ENCODE results near the gene DKC1. TPM values are rescaled to one million over a fixed set of nuclear protein-coding genes. Genes with fewer than 3 reads are reported as not detected.

The DKC1 gene
- total RNA-seq, 2 experiments from 2014 or later: 51.7 to 58.6 TPM

GRCh38 chrX:154802947-154803346 lies 40.3 kb downstream of the DKC1 start:
- H3K36me3 Mint-ChIP-seq (ENCODE audit: low read depth): no peaks in the 10 kb centered on the region
- intact Hi-C loops (cut with DNase I, micrococcal nuclease): loop anchor here in 1 of 2 experiments (5.0 kb wide), 1 partner anchor 269 kb away; the partner anchor contains the start of genes BRCC3, CMC4 and MTCP1
- peak overlapping the region; percentile 87 for H3K4me3 Mint-ChIP-seq
- DNase-seq (no peak), ATAC-seq (ENCODE audit: poor library complexity) (no peak)
- Histone ChIP-seq H3K36me3 (ENCODE audit: insufficient read depth, low read length) (no peaks in the 10 kb centered on the region), H3K27me3 (ENCODE audit: control insufficient read depth in 1 of 2, insufficient read depth in 2 of 2, low read length in 2 of 2) (no peaks in the 10 kb centered on the region), H3K27ac (ENCODE audit: low read depth in 1 of 2, low read length in 2 of 2) (no peak overlapping the region), H3K4me3 (ENCODE audit: low read length) (no peak overlapping the region), H3K4me1 (ENCODE audit: insufficient read depth, low read length) (peaks cover 43% of the 10 kb centered on the region), H3K9me3 (ENCODE audit: control insufficient read depth in 1 of 2, insufficient read depth in 1 of 2, low read length in 2 of 2) (no peaks in the 10 kb centered on the region)
- peaks cover 64% of the 10 kb centered on the region for H3K4me1 Mint-ChIP-seq (ENCODE audit: low read depth)
- ChIA-PET CTCF (no interaction called here), POLR2A (interaction anchor here (0.9 kb wide), 1 partner anchor 40 kb away, joined by 4 read pairs; the partner anchor contains the start of gene DKC1)
- no peaks in the 10 kb centered on the region for H3K9me3 Mint-ChIP-seq
- TF ChIP-seq, protein P1, sequence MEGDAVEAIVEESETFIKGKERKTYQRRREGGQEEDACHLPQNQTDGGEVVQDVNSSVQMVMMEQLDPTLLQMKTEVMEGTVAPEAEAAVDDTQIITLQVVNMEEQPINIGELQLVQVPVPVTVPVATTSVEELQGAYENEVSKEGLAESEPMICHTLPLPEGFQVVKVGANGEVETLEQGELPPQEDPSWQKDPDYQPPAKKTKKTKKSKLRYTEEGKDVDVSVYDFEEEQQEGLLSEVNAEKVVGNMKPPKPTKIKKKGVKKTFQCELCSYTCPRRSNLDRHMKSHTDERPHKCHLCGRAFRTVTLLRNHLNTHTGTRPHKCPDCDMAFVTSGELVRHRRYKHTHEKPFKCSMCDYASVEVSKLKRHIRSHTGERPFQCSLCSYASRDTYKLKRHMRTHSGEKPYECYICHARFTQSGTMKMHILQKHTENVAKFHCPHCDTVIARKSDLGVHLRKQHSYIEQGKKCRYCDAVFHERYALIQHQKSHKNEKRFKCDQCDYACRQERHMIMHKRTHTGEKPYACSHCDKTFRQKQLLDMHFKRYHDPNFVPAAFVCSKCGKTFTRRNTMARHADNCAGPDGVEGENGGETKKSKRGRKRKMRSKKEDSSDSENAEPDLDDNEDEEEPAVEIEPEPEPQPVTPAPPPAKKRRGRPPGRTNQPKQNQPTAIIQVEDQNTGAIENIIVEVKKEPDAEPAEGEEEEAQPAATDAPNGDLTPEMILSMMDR (IDR thresholded peaks at IDR 0.05): no peak
- peak overlapping the region; percentile 40 for H3K27ac Mint-ChIP-seq
- no peaks in the 10 kb centered on the region for H3K27me3 Mint-ChIP-seq

- ChIA-PET POLR2A (interaction anchor here (1.2 to 1.8 kb wide), 2 partner anchors 42 to 53 kb away, joined by 4 to 17 read pairs; partner anchors contain the start of genes DKC1 and GAB3), CTCF (interaction anchor here (1.4 kb wide), 1 partner anchor 28 kb away, joined by 3 read pairs; no protein-coding TSS in a partner anchor)
- Histone ChIP-seq H3K27ac (ENCODE audit: low read depth in 1 of 2, low read length in 2 of 2) (no peak overlapping the region), H3K4me1 (ENCODE audit: insufficient read depth, low read length) (peaks cover 43% of the 10 kb centered on the region), H3K27me3 (ENCODE audit: control insufficient read depth in 1 of 2, insufficient read depth in 2 of 2, low read length in 2 of 2) (no peaks in the 10 kb centered on the region), H3K36me3 (ENCODE audit: insufficient read depth, low read length) (no peaks in the 10 kb centered on the region), H3K4me3 (ENCODE audit: low read length) (peak overlapping the region; percentile 80), H3K9me3 (ENCODE audit: control insufficient read depth in 1 of 2, insufficient read depth in 1 of 2, low read length in 2 of 2) (no peaks in the 10 kb centered on the region)
- no peak for ATAC-seq (ENCODE audit: poor library complexity)
- Mint-ChIP-seq H3K36me3 (ENCODE audit: low read depth) (no peaks in the 10 kb centered on the region), H3K9me3 (no peaks in the 10 kb centered on the region), H3K4me3 (peak overlapping the region; percentile 87), H3K27me3 (no peaks in the 10 kb centered on the region), H3K4me1 (ENCODE audit: low read depth) (peaks cover 52% of the 10 kb centered on the region), H3K27ac (peak overlapping the region; percentile 40)
- intact Hi-C loops (cut with DNase I, micrococcal nuclease): loop anchor here in 1 of 2 experiments (2.0 to 5.0 kb wide), 2 partner anchors 42 to 268 kb away; partner anchors contain the start of genes BRCC3, CMC4, DKC1 and MTCP1
- no peak for DNase-seq
- TF ChIP-seq, protein P1 (IDR thresholded peaks at IDR 0.05): no peak
Measured at GRCh38 chrX:154804261-154804956, 41.7 kb downstream of the DKC1 start.

GRCh38 chrX:154804957-154805695 lies 42.5 kb downstream of the DKC1 start, which contains the start of gene MPP1:
MPP1 (minus strand) TSS chrX:154805485; CDS start chrX:154805373, 112 bp downstream.
- Mint-ChIP-seq H3K4me1 (ENCODE audit: low read depth) (peaks cover 45% of the 10 kb centered on the region), H3K36me3 (ENCODE audit: low read depth) (no peaks in the 10 kb centered on the region), H3K27me3 (no peaks in the 10 kb centered on the region), H3K9me3 (no peaks in the 10 kb centered on the region), H3K27ac (peak within 1 kb of the TSS; percentile 40), H3K4me3 (peak within 1 kb of the TSS; percentile 88)
- Histone ChIP-seq H3K27ac (ENCODE audit: low read depth in 1 of 2, low read length in 2 of 2) (no peak within 1 kb of the TSS), H3K9me3 (ENCODE audit: control insufficient read depth in 1 of 2, insufficient read depth in 1 of 2, low read length in 2 of 2) (no peaks in the 10 kb centered on the region), H3K4me3 (ENCODE audit: low read length) (peak within 1 kb of the TSS; percentile 80), H3K27me3 (ENCODE audit: control insufficient read depth in 1 of 2, insufficient read depth in 2 of 2, low read length in 2 of 2) (no peaks in the 10 kb centered on the region), H3K4me1 (ENCODE audit: insufficient read depth, low read length) (peaks cover 36% of the 10 kb centered on the region), H3K36me3 (ENCODE audit: insufficient read depth, low read length) (no peaks in the 10 kb centered on the region)
- intact Hi-C loops (cut with DNase I, micrococcal nuclease): loop anchor here in 1 of 2 experiments (2.0 to 5.0 kb wide), 2 partner anchors 42 to 267 kb away; partner anchors contain the start of genes BRCC3, CMC4, DKC1 and MTCP1
- TF ChIP-seq, protein P1 (IDR thresholded peaks at IDR 0.05): no peak
- ChIA-PET CTCF (interaction anchor here (1.4 kb wide), 1 partner anchor 28 kb away, joined by 3 read pairs; no protein-coding TSS in a partner anchor), POLR2A (interaction anchor here (0.8 to 1.8 kb wide), 3 partner anchors 22 to 54 kb away, joined by 4 to 17 read pairs (median 5); partner anchors contain the start of genes DKC1 and GAB3)
- peak; percentile 50 to 88 (median 68) for DNase-seq
- ATAC-seq (ENCODE audit: poor library complexity): peak; percentile 98
